ENCODE measurements around the gene CCDC9B. TPM values are rescaled to one million over a fixed set of nuclear protein-coding genes. Genes with fewer than 3 reads are reported as not detected.

The CCDC9B gene
- total and polyA plus RNA-seq, 9 donors, result 5.3 to 16.8 (median 11.9) TPM

DNA sequence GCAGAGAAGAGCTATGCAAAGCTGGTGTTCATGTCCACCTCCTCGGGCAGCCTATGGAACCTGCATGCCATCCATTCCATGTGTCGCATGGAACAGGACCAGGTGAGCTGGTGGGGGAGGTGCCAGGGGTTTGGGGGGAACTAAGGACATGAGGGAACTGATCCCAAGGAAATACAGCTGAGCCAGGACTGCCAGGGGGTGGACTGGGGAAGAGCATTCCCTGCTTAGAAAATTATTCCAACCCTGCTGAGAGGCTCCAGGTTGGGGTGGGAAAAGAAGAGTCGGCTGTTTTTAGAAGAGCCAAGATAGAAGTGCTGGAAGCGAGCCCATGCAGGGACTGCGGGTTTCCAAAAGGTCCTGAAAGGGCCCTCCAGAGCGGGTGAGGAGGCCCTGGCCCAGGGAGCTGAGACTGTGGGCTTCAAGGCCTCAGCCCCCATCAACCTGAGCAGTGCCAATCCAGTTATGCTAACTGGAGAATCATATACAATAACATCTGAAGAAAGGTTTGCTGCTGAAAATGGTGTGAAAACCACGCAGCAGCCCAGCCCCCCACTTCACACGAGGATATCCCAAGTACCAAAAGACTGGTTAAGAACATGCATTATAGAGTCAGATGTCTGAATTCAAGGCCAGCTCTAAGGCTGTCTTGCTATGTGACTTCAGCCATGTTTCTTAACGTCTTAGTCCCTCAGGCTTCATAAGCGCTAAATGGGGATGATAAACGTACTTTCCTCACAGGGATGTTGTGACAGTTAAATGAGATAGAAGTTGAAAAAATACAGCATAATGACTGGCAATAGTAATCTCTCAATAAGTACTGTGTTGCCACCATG, 25.1 kb upstream of the CCDC9B start:
- H3K27me3 ChIP-seq (ENCODE audit: control insufficient read depth, insufficient read depth, low read length), result peaks cover 7% of the 10 kb centered on the region
- peaks cover 32% of the 10 kb centered on the region for H3K4me1 ChIP-seq (ENCODE audit: control insufficient read depth, insufficient read depth, low read length)
- no peak overlapping the region for H3K27ac ChIP-seq (ENCODE audit: low read length)
- WGBS (ENCODE audit: insufficient coverage), result 62% methylated on average over 6 of the region's 11 CpGs
- no peaks in the 10 kb centered on the region for H3K9me3 ChIP-seq (replicated peaks; ENCODE audit: control insufficient read depth, low read depth, low read length)
- no peak overlapping the region for H3K4me3 ChIP-seq (ENCODE audit: low read length)
- DNase-seq, result no peak
- H3K36me3 ChIP-seq (ENCODE audit: control insufficient read depth, insufficient read depth, low read length), result no peaks in the 10 kb centered on the region

DNA sequence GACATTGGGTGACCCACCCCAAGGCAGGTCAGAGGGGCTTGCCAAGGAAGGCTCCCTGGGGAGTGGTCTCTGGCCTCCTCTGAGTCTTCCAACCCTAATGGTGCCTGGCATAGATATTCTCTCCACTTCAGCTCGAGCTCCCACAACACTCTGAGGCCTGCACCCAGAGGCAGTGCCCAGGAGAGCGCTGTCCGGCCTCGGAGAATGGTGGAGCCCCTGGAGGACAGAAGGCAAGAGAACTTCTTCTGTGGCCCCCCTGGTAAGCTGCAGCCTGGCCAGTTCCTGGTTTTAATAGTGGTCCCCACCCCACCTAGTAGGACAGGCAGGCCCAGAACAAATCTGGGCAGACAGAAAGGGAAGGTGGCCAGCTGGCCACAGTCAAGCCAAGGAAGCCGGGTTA, 24.3 kb upstream of the CCDC9B start:
- Histone ChIP-seq H3K27ac (ENCODE audit: low read length) (no peak overlapping the region), H3K36me3 (ENCODE audit: control insufficient read depth, insufficient read depth, low read length) (no peaks in the 10 kb centered on the region), H3K27me3 (ENCODE audit: control insufficient read depth, insufficient read depth, low read length) (peaks cover 12% of the 10 kb centered on the region), H3K9me3 (replicated peaks; ENCODE audit: control insufficient read depth, low read depth, low read length) (no peaks in the 10 kb centered on the region), H3K4me3 (ENCODE audit: low read length) (no peak overlapping the region), H3K4me1 (ENCODE audit: control insufficient read depth, insufficient read depth, low read length) (peaks cover 32% of the 10 kb centered on the region)
- no peak for DNase-seq
- 78% methylated on average over 4 of the region's 5 CpGs for whole genome bisulfite sequencing (ENCODE audit: insufficient coverage)

DNA sequence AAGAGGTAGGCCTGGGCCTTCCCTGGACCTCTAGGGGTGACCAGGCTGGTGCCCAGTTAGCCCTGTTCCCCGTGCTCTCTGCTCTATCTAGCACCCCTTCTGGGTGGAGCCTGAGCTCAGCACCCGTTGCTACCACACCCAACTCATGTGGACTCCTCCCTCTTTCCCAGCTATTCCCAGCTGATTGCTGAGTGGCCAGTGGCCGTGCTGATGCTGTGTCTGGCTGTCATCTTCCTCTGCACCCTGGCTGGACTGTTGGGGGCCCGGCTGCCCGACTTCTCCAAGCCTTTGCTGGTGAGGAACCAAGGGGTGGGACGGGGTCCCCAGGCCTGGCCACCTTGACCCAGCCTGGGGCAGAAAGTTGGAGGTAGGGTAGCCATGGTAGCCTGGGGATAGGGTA, 23.5 kb upstream of the CCDC9B start:
- no peak for DNase-seq
- H3K4me3 ChIP-seq (ENCODE audit: low read length), result no peak overlapping the region
- H3K36me3 ChIP-seq (ENCODE audit: control insufficient read depth, insufficient read depth, low read length), result no peaks in the 10 kb centered on the region
- peaks cover 28% of the 10 kb centered on the region for H3K4me1 ChIP-seq (ENCODE audit: control insufficient read depth, insufficient read depth, low read length)
- peaks cover 19% of the 10 kb centered on the region for H3K27me3 ChIP-seq (ENCODE audit: control insufficient read depth, insufficient read depth, low read length)
- WGBS (ENCODE audit: insufficient coverage), result 65% methylated on average over 4 of the region's 6 CpGs
- no peak overlapping the region for H3K27ac ChIP-seq (ENCODE audit: low read length)
- no peaks in the 10 kb centered on the region for H3K9me3 ChIP-seq (replicated peaks; ENCODE audit: control insufficient read depth, low read depth, low read length)

DNA sequence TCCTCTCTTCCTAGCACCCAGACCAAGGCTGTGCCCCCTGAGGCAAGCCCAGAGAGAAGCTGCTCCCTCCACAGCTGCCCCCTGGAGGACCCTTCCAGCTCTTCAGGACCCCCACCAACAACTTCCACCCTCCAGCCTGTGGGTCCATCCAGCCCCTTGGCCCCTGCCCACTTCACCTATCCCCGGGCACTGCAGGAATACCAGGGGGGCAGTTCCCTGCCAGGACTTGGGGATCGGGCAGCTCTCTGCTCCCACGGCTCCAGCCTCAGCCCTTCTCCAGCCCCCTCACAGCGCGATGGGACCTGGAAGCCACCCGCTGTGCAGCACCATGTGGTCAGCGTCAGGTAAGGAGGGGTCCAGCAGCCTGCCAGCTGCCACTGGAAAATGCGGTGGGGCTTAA, 22.9 kb upstream of the CCDC9B start:
- Histone ChIP-seq H3K36me3 (ENCODE audit: control insufficient read depth, insufficient read depth, low read length) (no peaks in the 10 kb centered on the region), H3K27ac (ENCODE audit: low read length) (no peak overlapping the region), H3K27me3 (ENCODE audit: control insufficient read depth, insufficient read depth, low read length) (peaks cover 25% of the 10 kb centered on the region), H3K4me1 (ENCODE audit: control insufficient read depth, insufficient read depth, low read length) (peaks cover 30% of the 10 kb centered on the region), H3K9me3 (replicated peaks; ENCODE audit: control insufficient read depth, low read depth, low read length) (no peaks in the 10 kb centered on the region), H3K4me3 (ENCODE audit: low read length) (no peak overlapping the region)
- no peak for DNase-seq
- WGBS (ENCODE audit: insufficient coverage), result 80% methylated on average over 4 of the region's 8 CpGs

DNA sequence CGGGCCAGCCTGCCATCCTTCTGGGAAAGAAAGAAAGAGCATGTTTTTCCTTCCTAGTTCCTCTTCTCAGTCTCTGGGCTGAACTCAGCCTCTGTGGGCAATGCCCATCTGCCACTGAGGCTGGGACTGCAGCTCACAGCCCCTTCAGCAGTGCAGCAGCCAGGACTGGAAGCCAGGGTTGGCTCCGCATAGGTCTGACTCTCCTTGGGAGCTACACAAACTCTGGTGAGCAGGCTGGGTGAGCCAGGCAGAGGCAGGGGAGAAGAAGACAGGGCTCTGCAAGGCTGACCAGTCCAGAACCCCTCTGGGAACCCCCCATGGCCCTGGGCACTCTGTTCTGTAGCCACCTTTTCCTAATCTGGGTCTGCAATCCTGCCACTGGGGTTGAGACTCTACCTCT, 20.9 kb upstream of the CCDC9B start:
- Histone ChIP-seq H3K4me1 (ENCODE audit: control insufficient read depth, insufficient read depth, low read length) (peaks cover 21% of the 10 kb centered on the region), H3K9me3 (replicated peaks; ENCODE audit: control insufficient read depth, low read depth, low read length) (no peaks in the 10 kb centered on the region), H3K4me3 (ENCODE audit: low read length) (no peak overlapping the region), H3K27ac (ENCODE audit: low read length) (no peak overlapping the region), H3K27me3 (ENCODE audit: control insufficient read depth, insufficient read depth, low read length) (peaks cover 28% of the 10 kb centered on the region), H3K36me3 (ENCODE audit: control insufficient read depth, insufficient read depth, low read length) (no peaks in the 10 kb centered on the region)
- WGBS (ENCODE audit: insufficient coverage), result 79% methylated on average over 2 of the region's 2 CpGs
- DNase-seq, result no peak

DNA sequence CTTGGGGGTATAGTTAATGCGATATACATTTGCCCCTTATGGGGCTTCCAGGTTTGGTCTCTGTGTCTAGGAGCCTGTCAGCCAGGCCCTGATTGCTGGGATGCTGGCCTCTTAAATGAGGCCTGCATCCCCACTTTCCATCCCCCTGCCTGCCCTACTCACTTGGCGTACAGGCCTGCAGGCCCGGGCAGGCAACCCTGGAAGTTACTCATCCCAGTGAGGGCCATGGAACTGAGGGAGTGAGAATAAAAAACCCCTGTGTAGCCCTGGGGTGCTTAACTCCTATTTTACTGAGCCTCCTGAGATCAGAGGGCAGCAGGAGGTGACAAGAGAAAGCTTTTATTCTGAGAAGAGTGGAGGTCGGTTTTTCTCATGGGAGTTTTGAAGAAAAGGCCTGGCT, 19.3 kb upstream of the CCDC9B start:
- Histone ChIP-seq H3K4me3 (ENCODE audit: low read length) (no peak overlapping the region), H3K9me3 (replicated peaks; ENCODE audit: control insufficient read depth, low read depth, low read length) (no peaks in the 10 kb centered on the region), H3K27ac (ENCODE audit: low read length) (no peak overlapping the region), H3K36me3 (ENCODE audit: control insufficient read depth, insufficient read depth, low read length) (no peaks in the 10 kb centered on the region), H3K27me3 (ENCODE audit: control insufficient read depth, insufficient read depth, low read length) (peaks cover 25% of the 10 kb centered on the region), H3K4me1 (ENCODE audit: control insufficient read depth, insufficient read depth, low read length) (peaks cover 13% of the 10 kb centered on the region)
- 85% methylated on average over 2 of the region's 4 CpGs for whole genome bisulfite sequencing (ENCODE audit: insufficient coverage)
- no peak for DNase-seq

DNA sequence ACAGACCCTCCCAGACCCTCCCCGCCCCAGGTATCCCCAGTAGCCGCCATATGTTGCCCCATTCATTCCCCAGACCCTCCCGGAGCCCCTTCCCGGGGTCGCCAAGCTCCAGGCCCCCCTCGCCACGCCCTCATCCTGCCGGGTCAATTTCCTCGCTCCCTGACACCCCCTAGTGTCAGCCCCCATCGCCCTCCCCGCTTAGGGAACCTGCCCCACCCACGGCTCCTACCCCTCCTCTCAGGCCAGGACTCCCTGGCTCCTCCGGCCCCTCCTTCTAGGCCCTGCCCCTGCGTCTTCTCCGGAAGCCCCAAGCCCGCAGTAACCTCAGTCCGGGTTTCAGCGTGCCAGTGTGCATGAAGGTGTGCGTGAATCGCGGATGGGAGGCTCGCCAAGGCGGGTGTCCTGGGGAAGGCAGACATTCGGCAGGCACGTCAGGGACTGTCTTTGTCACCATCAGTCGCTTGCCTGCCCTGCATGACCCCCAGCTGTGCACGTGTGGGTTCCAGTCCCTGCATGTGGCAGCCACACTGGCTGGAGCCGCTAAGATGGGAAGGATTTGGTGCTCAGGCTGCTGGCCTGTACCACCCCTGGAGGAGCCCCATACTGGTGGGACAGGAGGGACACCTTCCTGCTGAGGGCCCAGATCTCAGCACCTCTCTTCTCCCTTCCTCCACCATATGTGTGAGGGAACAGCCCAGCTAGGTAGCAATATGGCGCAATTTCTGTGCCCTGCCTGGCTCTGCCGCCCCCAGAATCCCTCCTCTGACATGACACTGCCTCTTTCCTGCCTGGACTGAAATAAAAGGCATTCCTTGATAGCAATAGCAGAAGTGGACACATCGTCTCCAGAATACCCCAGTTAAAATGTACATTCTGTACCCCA, 18.0 kb upstream of the CCDC9B start:
- Histone ChIP-seq H3K27me3 (ENCODE audit: control insufficient read depth, insufficient read depth, low read length) (peaks cover 25% of the 10 kb centered on the region), H3K9me3 (replicated peaks; ENCODE audit: control insufficient read depth, low read depth, low read length) (no peaks in the 10 kb centered on the region), H3K27ac (ENCODE audit: low read length) (no peak overlapping the region), H3K4me3 (ENCODE audit: low read length) (peak overlapping the region; percentile 45), H3K36me3 (ENCODE audit: control insufficient read depth, insufficient read depth, low read length) (no peaks in the 10 kb centered on the region), H3K4me1 (ENCODE audit: control insufficient read depth, insufficient read depth, low read length) (peaks cover 24% of the 10 kb centered on the region)
- 3% methylated on average over 29 of the region's 31 CpGs for WGBS (ENCODE audit: insufficient coverage)
- DNase-seq, result no peak

DNA sequence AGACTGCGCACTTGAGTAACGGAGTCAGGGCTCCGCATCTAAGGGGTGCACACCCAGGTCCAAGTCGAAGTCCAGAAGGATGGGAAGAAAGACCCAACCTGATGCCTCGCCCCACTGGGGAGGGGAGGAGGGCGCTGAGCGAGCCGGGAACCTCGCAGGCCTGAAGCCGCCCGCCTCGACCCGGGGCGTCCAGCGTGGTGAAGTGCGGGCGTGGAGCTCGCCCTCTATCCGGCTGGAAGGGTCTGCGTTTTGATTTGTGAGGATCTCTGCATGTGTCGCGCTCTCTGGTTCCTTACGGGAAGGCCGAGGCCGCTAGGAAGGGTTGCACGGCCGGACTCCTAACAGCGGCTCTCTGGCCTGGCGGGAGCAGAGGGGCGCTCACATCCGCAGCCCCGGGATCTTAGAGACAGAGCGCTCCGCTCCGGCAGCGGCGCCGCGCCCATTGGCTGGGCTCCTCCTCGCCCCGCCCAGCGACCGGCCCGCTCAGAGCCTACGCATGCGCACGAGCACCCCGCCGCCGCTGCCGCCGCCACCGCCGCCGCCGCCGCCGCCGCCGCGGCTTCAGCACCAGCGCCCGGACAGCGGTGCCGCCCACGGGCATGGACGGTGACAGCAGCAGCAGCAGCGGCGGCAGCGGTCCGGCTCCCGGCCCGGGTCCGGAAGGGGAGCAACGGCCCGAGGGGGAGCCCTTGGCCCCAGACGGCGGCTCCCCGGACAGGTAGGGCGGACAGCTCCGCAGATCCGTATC, 17.2 kb upstream of the CCDC9B start, which contains the start of gene DISP2:
TSS of gene DISP2 (plus strand) at position 497 of the 748 bp plus-strand sequence. CDS start at position 600, 103 bp downstream.
- DNase-seq, result peak; percentile 91

DNA sequence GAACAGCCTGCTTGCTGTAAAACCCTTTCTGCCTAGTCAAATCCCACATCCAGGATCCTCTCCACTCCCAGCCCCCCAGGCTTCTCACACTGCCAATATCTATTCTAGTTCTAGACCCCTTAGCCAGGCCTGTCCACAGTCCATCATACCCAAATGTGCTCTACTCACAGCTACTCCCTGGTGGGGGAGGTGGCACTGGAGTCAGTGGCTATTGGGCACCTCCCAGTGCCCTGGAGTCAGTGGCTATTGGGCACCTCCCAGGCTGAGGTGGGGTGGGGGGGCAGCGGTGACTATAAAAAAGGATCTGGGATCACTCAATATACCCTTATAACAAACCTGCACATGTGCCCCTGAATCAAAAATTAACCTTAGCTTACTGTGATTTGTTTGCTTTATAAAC, 16.5 kb upstream of the CCDC9B start:
- Histone ChIP-seq H3K27me3 (ENCODE audit: control insufficient read depth, insufficient read depth, low read length) (peaks cover 28% of the 10 kb centered on the region), H3K27ac (ENCODE audit: low read length) (no peak overlapping the region), H3K4me1 (ENCODE audit: control insufficient read depth, insufficient read depth, low read length) (peaks cover 26% of the 10 kb centered on the region), H3K9me3 (replicated peaks; ENCODE audit: control insufficient read depth, low read depth, low read length) (no peaks in the 10 kb centered on the region), H3K4me3 (ENCODE audit: low read length) (no peak overlapping the region), H3K36me3 (ENCODE audit: control insufficient read depth, insufficient read depth, low read length) (no peaks in the 10 kb centered on the region)
- DNase-seq, result no peak
- no CpG with 5 or more reads among the region's 1 CpG for WGBS (ENCODE audit: insufficient coverage)

More for the DNA sequence above, 17.2 kb upstream of the CCDC9B start, which contains the start of gene DISP2:
- Histone ChIP-seq H3K27ac (ENCODE audit: low read length) (no peak within 1 kb of the TSS), H3K9me3 (replicated peaks; ENCODE audit: control insufficient read depth, low read depth, low read length) (no peaks in the 10 kb centered on the region), H3K4me3 (ENCODE audit: low read length) (peak within 1 kb of the TSS; percentile 45), H3K27me3 (ENCODE audit: control insufficient read depth, insufficient read depth, low read length) (peaks cover 25% of the 10 kb centered on the region), H3K36me3 (ENCODE audit: control insufficient read depth, insufficient read depth, low read length) (no peaks in the 10 kb centered on the region), H3K4me1 (ENCODE audit: control insufficient read depth, insufficient read depth, low read length) (peaks cover 26% of the 10 kb centered on the region)
- WGBS (ENCODE audit: insufficient coverage), result under 1% methylated on average over 77 of the region's 82 CpGs
